Skeletal muscle cell (primary cell): ENCODE measurements around the gene DCST2.

ENCODE experiments used
- DNase-seq: peaks from one replicate; pipeline ENCODE4 v3.0.0-alpha.2; 2010; ENCODE audit warnings: low read depth
- H3K4me3 ChIP-seq: 2 replicates; pipeline ENCODE4 v1.5.1; 2011; ENCODE audit warnings: low read depth, mild to moderate bottlenecking, control low read depth, low read length, moderate library complexity

DCST2 gene

GRCh38 chr1:155051777-155052398 is 18.3 kb upstream of the DCST2 start:
- DNase-seq, result no peak
- H3K4me3 ChIP-seq, result peak overlapping the region; percentile 83

- no peak for DNase-seq
- peak overlapping the region; percentile 83 for H3K4me3 ChIP-seq
Observed at GRCh38 chr1:155051342-155051776, 17.8 kb upstream of the DCST2 start.

GRCh38 chr1:155050560-155051341 is 17.2 kb upstream of the DCST2 start, which contains the start of gene ADAM15:
ADAM15 (plus strand) TSS chr1:155051316; CDS start chr1:155051387, 71 bp downstream.
- DNase-seq, result no peak
- H3K4me3 ChIP-seq, result peak within 1 kb of the TSS; percentile 83

GRCh38 chr1:155049651-155050559 is 16.3 kb upstream of the DCST2 start:
- no peak for DNase-seq
- peak overlapping the region; percentile 83 for H3K4me3 ChIP-seq

- DNase-seq, result no peak
- no peak overlapping the region for H3K4me3 ChIP-seq
Observed at GRCh38 chr1:155048449-155049334, 15.1 kb upstream of the DCST2 start.

GRCh38 chr1:155044812-155045657 is 11.5 kb upstream of the DCST2 start:
- DNase-seq, result no peak
- H3K4me3 ChIP-seq, result no peak overlapping the region

GRCh38 chr1:155044365-155044764 is 10.8 kb upstream of the DCST2 start:
- DNase-seq, result no peak
- no peak overlapping the region for H3K4me3 ChIP-seq

- no peak overlapping the region for H3K4me3 ChIP-seq
- no peak for DNase-seq
Observed at GRCh38 chr1:155043793-155044192, 10.2 kb upstream of the DCST2 start.

- DNase-seq, result no peak
- H3K4me3 ChIP-seq, result no peak overlapping the region
Observed at GRCh38 chr1:155043301-155043702, 9.7 kb upstream of the DCST2 start.

GRCh38 chr1:155042789-155043188 is 9.2 kb upstream of the DCST2 start:
- DNase-seq, result no peak
- H3K4me3 ChIP-seq, result no peak overlapping the region

- no peak overlapping the region for H3K4me3 ChIP-seq
- DNase-seq, result no peak
Observed at GRCh38 chr1:155040358-155041093, 6.9 kb upstream of the DCST2 start.

- no peak overlapping the region for H3K4me3 ChIP-seq
- DNase-seq, result no peak
Observed at GRCh38 chr1:155039308-155039669, 5.7 kb upstream of the DCST2 start.

GRCh38 chr1:155038602-155039307 is 5.2 kb upstream of the DCST2 start:
- no peak overlapping the region for H3K4me3 ChIP-seq

GRCh38 chr1:155037851-155038441 is 4.4 kb upstream of the DCST2 start:
- no peak for DNase-seq

More at GRCh38 chr1:155038602-155039307, 5.2 kb upstream of the DCST2 start:
- DNase-seq, result no peak

GRCh38 chr1:155037043-155037442 is 3.5 kb upstream of the DCST2 start:
- no peak for DNase-seq
- no peak overlapping the region for H3K4me3 ChIP-seq

More at GRCh38 chr1:155037851-155038441, 4.4 kb upstream of the DCST2 start:
- H3K4me3 ChIP-seq, result no peak overlapping the region

GRCh38 chr1:155035936-155036335 is 2.4 kb upstream of the DCST2 start:
- H3K4me3 ChIP-seq, result no peak overlapping the region
- DNase-seq, result no peak
